Keratinocyte (primary cell): Measurements from ENCODE around the gene RNF123. TPM values are rescaled to one million over a fixed set of nuclear protein-coding genes. Genes with fewer than 3 reads are reported as not detected.

ENCODE experiments used
- DNase-seq: peaks from one replicate; pipeline ENCODE4 v3.0.0-alpha.2; 2011; ENCODE audit warnings: low read depth, missing footprints, low spot score
- FAIRE-seq: peaks from 2 replicates; lab custom pipeline; 2011; peaks lifted over from hg19 to GRCh38; lab: Jason Lieb, UNC
- H2AFZ ChIP-seq: 2 replicates; pipeline ENCODE4 v1.6.0; 2012; ENCODE audit warnings: low read length, control low read depth, inconsistent platforms; ENCODE audit not compliant: control insufficient read depth
- H3K27ac ChIP-seq: 2 replicates; pipeline ENCODE4 v1.5.1; 2011; ENCODE audit warnings: low read length; ENCODE audit not compliant: control insufficient read depth, insufficient read depth
- H3K27me3 ChIP-seq: 3 replicates; pipeline ENCODE4 v1.6.0; 2011; ENCODE audit warnings: low read length; ENCODE audit not compliant: control insufficient read depth, insufficient read depth; ENCODE audit errors: extremely low read depth
- H3K36me3 ChIP-seq, 2 experiments: 2 replicates in 1 of 2; 3 replicates in 1 of 2; pipeline ENCODE4 v1.5.1; 2011; ENCODE audit warnings: low read length in 2 of 2, mild to moderate bottlenecking in 1 of 2; ENCODE audit not compliant: control insufficient read depth in 2 of 2, insufficient read depth in 2 of 2; ENCODE audit errors: extremely low read depth in 1 of 2
- H3K4me1 ChIP-seq: 3 replicates; pipeline ENCODE4 v1.5.1; 2011; ENCODE audit warnings: low read length; ENCODE audit not compliant: control insufficient read depth, insufficient read depth; ENCODE audit errors: extremely low read depth
- H3K4me2 ChIP-seq: 3 replicates; pipeline ENCODE4 v1.6.0; 2011; ENCODE audit warnings: low read depth, low read length; ENCODE audit not compliant: control insufficient read depth, insufficient read depth; ENCODE audit errors: extremely low read depth
- H3K4me3 ChIP-seq, 3 experiments: fragments of 200-600 bp in 1 of 3; sonication (generic) in 1 of 3; 2 replicates in 2 of 3; 3 replicates in 1 of 3; pipeline ENCODE4 v1.5.1; 2011 to 2016; ENCODE audit warnings: low read length in 3 of 3, mild to moderate bottlenecking in 3 of 3, control low read depth in 2 of 3, inconsistent platforms in 1 of 3, low read depth in 1 of 3, mixed read lengths in 1 of 3, mixed run types in 1 of 3, moderate library complexity in 1 of 3; ENCODE audit not compliant: control insufficient read depth in 2 of 3, insufficient read depth in 2 of 3; ENCODE audit errors: extremely low read depth in 1 of 3
- H3K79me2 ChIP-seq: 2 replicates; pipeline ENCODE4 v1.6.0; 2012; ENCODE audit warnings: low read length; ENCODE audit not compliant: control insufficient read depth, insufficient read depth
- H3K9ac ChIP-seq: 3 replicates; pipeline ENCODE4 v1.6.0; 2011; ENCODE audit warnings: low read length; ENCODE audit not compliant: control insufficient read depth, insufficient read depth; ENCODE audit errors: extremely low read depth
- H3K9me1 ChIP-seq: 3 replicates; pipeline ENCODE4 v1.6.0; 2011; ENCODE audit warnings: low read length; ENCODE audit not compliant: control insufficient read depth, insufficient read depth; ENCODE audit errors: extremely low read depth
- H3K9me3 ChIP-seq: 2 replicates; pipeline ENCODE4 v1.5.1; 2012; ENCODE audit warnings: low read depth, low read length; ENCODE audit not compliant: control insufficient read depth
- H4K20me1 ChIP-seq: 3 replicates; pipeline ENCODE4 v1.6.0; 2011; ENCODE audit warnings: low read length; ENCODE audit not compliant: control insufficient read depth, insufficient read depth; ENCODE audit errors: extremely low read depth
- CTCF ChIP-seq, 3 experiments: IDR thresholded peaks in 1 of 3; conservative IDR thresholded peaks in 1 of 3; optimal IDR thresholded peaks in 1 of 3; 2 replicates in 2 of 3; 3 replicates in 1 of 3; pipeline versions ENCODE3 to v1.5.1; 2011; ENCODE audit warnings: low read length in 3 of 3, mild to moderate bottlenecking in 3 of 3, moderate library complexity in 2 of 3, control low read depth in 1 of 3, inconsistent platforms in 1 of 3; ENCODE audit not compliant: insufficient read depth in 2 of 3; ENCODE audit errors: extremely low read depth in 1 of 3
- EZH2 ChIP-seq: IDR thresholded peaks from one replicate; pipeline ENCODE4 v1.6.1; 2012; ENCODE audit warnings: inconsistent platforms, mild to moderate bottlenecking, low read length, moderate library complexity
- dilution Hi-C: fragments of 300-500 bp; cut with MboI; formaldehyde crosslinking; loops from one replicate; pipeline ENCODE4 v1.7.0; 2020; ENCODE audit warnings: low sequenced_read_pairs; ENCODE audit not compliant: extremely low pct_ligation_motif_present
- polyA plus RNA-seq, 5 experiments: library from polyadenylated mRNA; depleted of rRNA in 3 of 5; stranded (reverse) in 3 of 5; stranded (forward) in 1 of 5; unstranded in 1 of 5; fragments of >200 nt; gene quantifications; 1 replicate in 1 of 5; 2 replicates in 3 of 5; 3 replicates in 1 of 5; pipeline versions ENCODE4 v1.2.1 to v1.2.3, GENCODE V29; 2011 to 2012; ENCODE audit warnings: missing spikeins in 2 of 5, low read depth in 1 of 5, low replicate concordance in 1 of 5

RNF123 gene
- polyA plus RNA-seq, 1 donor (not counting 4 experiments of a cell fraction or from before 2014, with no cell fraction given) = 18.1 TPM

GRCh38 chr3:49757197-49757596 is 67.8 kb downstream of the RNF123 start:
- H3K4me1 ChIP-seq = no peaks in the 10 kb centered on the region
- H3K27ac ChIP-seq = no peak overlapping the region
- H3K4me3 ChIP-seq = no peak overlapping the region
- no peak overlapping the region for H2AFZ ChIP-seq
- H3K4me2 ChIP-seq = no peak overlapping the region
- no peak for DNase-seq
- H3K9ac ChIP-seq = no peak overlapping the region
- no peaks in the 10 kb centered on the region for H3K9me1 ChIP-seq
- no peak for FAIRE-seq
- TF ChIP-seq CTCF (optimal IDR thresholded peaks at IDR 0.05 in 1 of 3, IDR thresholded peaks at IDR 0.05 in 1 of 3, conservative IDR thresholded peaks at IDR 0.05 in 1 of 3; ENCODE audit: extremely low read depth in 1 of 3, insufficient read depth in 2 of 3, low read length in 3 of 3) (no peak), EZH2 (no peak)
- H3K27me3 ChIP-seq = no peaks in the 10 kb centered on the region
- no peaks in the 10 kb centered on the region for H3K9me3 ChIP-seq
- dilution Hi-C loops = no loop called here
- peaks cover 36% of the 10 kb centered on the region for H3K79me2 ChIP-seq
- H3K36me3 ChIP-seq = no peaks in the 10 kb centered on the region
- no peaks in the 10 kb centered on the region for H4K20me1 ChIP-seq

GRCh38 chr3:49759226-49759625 is 69.9 kb downstream of the RNF123 start:
- Histone ChIP-seq H3K27me3 (no peaks in the 10 kb centered on the region), H3K4me2 (no peak overlapping the region), H3K9me1 (no peaks in the 10 kb centered on the region), H2AFZ (no peak overlapping the region), H3K9ac (no peak overlapping the region), H3K79me2 (peaks cover 34% of the 10 kb centered on the region), H3K36me3 (no peaks in the 10 kb centered on the region), H3K27ac (no peak overlapping the region), H4K20me1 (no peaks in the 10 kb centered on the region), H3K9me3 (no peaks in the 10 kb centered on the region), H3K4me3 (no peak overlapping the region), H3K4me1 (no peaks in the 10 kb centered on the region)
- FAIRE-seq = no peak
- TF ChIP-seq CTCF (optimal IDR thresholded peaks at IDR 0.05 in 1 of 3, IDR thresholded peaks at IDR 0.05 in 1 of 3, conservative IDR thresholded peaks at IDR 0.05 in 1 of 3; ENCODE audit: extremely low read depth in 1 of 3, insufficient read depth in 2 of 3, low read length in 3 of 3) (no peak), EZH2 (no peak)
- DNase-seq = no peak
- dilution Hi-C loops = no loop called here
